ENCODE results near the gene ZNF143.

- TF ChIP-seq HNF4G (IDR thresholded peaks at IDR 0.05; ENCODE audit: borderline replicate concordance, low read depth, low read length) (no peak), HNF4G (CRISPR knock-in tag; IDR thresholded peaks at IDR 0.05; ENCODE audit: borderline replicate concordance, low read depth) (no peak), CTCF (CRISPR knock-in tag; IDR thresholded peaks at IDR 0.05) (no peak), SNRNP70 (IDR thresholded peaks at IDR 0.05; ENCODE audit: low read depth, low read length) (no peak)
- TF ChIP-seq, protein P1, sequence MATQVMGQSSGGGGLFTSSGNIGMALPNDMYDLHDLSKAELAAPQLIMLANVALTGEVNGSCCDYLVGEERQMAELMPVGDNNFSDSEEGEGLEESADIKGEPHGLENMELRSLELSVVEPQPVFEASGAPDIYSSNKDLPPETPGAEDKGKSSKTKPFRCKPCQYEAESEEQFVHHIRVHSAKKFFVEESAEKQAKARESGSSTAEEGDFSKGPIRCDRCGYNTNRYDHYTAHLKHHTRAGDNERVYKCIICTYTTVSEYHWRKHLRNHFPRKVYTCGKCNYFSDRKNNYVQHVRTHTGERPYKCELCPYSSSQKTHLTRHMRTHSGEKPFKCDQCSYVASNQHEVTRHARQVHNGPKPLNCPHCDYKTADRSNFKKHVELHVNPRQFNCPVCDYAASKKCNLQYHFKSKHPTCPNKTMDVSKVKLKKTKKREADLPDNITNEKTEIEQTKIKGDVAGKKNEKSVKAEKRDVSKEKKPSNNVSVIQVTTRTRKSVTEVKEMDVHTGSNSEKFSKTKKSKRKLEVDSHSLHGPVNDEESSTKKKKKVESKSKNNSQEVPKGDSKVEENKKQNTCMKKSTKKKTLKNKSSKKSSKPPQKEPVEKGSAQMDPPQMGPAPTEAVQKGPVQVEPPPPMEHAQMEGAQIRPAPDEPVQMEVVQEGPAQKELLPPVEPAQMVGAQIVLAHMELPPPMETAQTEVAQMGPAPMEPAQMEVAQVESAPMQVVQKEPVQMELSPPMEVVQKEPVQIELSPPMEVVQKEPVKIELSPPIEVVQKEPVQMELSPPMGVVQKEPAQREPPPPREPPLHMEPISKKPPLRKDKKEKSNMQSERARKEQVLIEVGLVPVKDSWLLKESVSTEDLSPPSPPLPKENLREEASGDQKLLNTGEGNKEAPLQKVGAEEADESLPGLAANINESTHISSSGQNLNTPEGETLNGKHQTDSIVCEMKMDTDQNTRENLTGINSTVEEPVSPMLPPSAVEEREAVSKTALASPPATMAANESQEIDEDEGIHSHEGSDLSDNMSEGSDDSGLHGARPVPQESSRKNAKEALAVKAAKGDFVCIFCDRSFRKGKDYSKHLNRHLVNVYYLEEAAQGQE (IDR thresholded peaks at IDR 0.05; ENCODE audit: borderline replicate concordance in 1 of 2, low read depth in 1 of 2, low read length in 2 of 2), result no peak
These were observed 33.5 kb downstream of the ZNF143 start for GRCh38 chr11:9494316-9494715.
